Stimulated activated naive CD8-positive, alpha-beta T cell treated with anti-CD3 and anti-CD28 coated beads, Interleukin-15, amount 100 ng/mL, for 72 hours (primary cell): ENCODE results near the gene C3orf80.
"Not testable (repeated sequence)": the region's sequence is repeated elsewhere in the genome, so short reads cannot be mapped to it uniquely, and the experiment has no call there.

Experiments used
- ATAC-seq: fragments of 150-1000 bp; cut with Tn5 transposase; 2 replicates; pipeline ENCODE4 v1.10.0; 2021; ENCODE audit warnings: mild to moderate bottlenecking, moderate library complexity
- DNase-seq, 2 donors: peaks; one replicate each; pipeline ENCODE4 v3.0.0; 2021 to 2022
- H3K27ac Mint-ChIP-seq, 2 donors: one replicate each; pipeline ENCODE4 v1.8.0; 2022; ENCODE audit warnings: mild to moderate bottlenecking in 2 of 2, mixed read lengths in 2 of 2, moderate library complexity in 2 of 2
- H3K27me3 Mint-ChIP-seq: one replicate; pipeline ENCODE4 v1.8.0; 2022; ENCODE audit warnings: mixed read lengths
- H3K4me1 Mint-ChIP-seq: one replicate; pipeline ENCODE4 v1.8.0; 2022; ENCODE audit warnings: mild to moderate bottlenecking, mixed read lengths
- H3K4me3 Mint-ChIP-seq, 2 donors: one replicate each; pipeline ENCODE4 v1.8.0; 2022; ENCODE audit warnings: mild to moderate bottlenecking in 2 of 2, mixed read lengths in 2 of 2, moderate library complexity in 1 of 2
- H3K9me3 Mint-ChIP-seq, 2 donors: one replicate each; pipeline ENCODE4 v1.8.0; 2022; ENCODE audit warnings: mixed read lengths in 2 of 2

C3orf80 gene

GRCh38 chr3:160240719-160241118 lies 15.5 kb downstream of the C3orf80 start:
- H3K9me3 Mint-ChIP-seq: peaks cover 0 to 15% of the 10 kb centered on the region in 2 donors
- not testable (repeated sequence) for DNase-seq, H3K27ac Mint-ChIP-seq, H3K4me3 Mint-ChIP-seq, ATAC-seq, H3K4me1 Mint-ChIP-seq
- peaks cover 40% of the 10 kb centered on the region for H3K27me3 Mint-ChIP-seq

- peaks cover 0 to 15% of the 10 kb centered on the region in 2 donors for H3K9me3 Mint-ChIP-seq
- ATAC-seq (no peak), DNase-seq (no peak)
- H3K4me3 Mint-ChIP-seq: no peak overlapping the region
- no peak overlapping the region for H3K27ac Mint-ChIP-seq
- H3K4me1 Mint-ChIP-seq: no peaks in the 10 kb centered on the region
- H3K27me3 Mint-ChIP-seq: peaks cover 19% of the 10 kb centered on the region
These were observed 20.1 kb downstream of the C3orf80 start for GRCh38 chr3:160245261-160245800.

- peaks cover 8% of the 10 kb centered on the region for H3K27me3 Mint-ChIP-seq
- peak overlapping the region in 1 of 2 donors; percentile 67 for H3K27ac Mint-ChIP-seq
- DNase-seq (no peak), ATAC-seq (no peak)
- no peak overlapping the region for H3K4me3 Mint-ChIP-seq
- H3K4me1 Mint-ChIP-seq: no peaks in the 10 kb centered on the region
- peaks cover 0 to 15% of the 10 kb centered on the region in 2 donors for H3K9me3 Mint-ChIP-seq
These were observed 22.5 kb downstream of the C3orf80 start for GRCh38 chr3:160247766-160248165.

GRCh38 chr3:160253298-160253697 lies 28.1 kb downstream of the C3orf80 start:
- ATAC-seq: no peak
- Mint-ChIP-seq H3K9me3 (no peaks in the 10 kb centered on the region), H3K4me1 (no peaks in the 10 kb centered on the region)

GRCh38 chr3:160257606-160258005 lies 32.4 kb downstream of the C3orf80 start:
- no peak for DNase-seq
- H3K4me3 Mint-ChIP-seq: no peak overlapping the region
- H3K27ac Mint-ChIP-seq: no peak overlapping the region
- ATAC-seq: no peak
- no peaks in the 10 kb centered on the region for H3K27me3 Mint-ChIP-seq
- no peaks in the 10 kb centered on the region for H3K9me3 Mint-ChIP-seq
- H3K4me1 Mint-ChIP-seq: no peaks in the 10 kb centered on the region

More at GRCh38 chr3:160253298-160253697, 28.1 kb downstream of the C3orf80 start:
- Mint-ChIP-seq H3K4me3 (no peak overlapping the region), H3K27ac (no peak overlapping the region), H3K27me3 (no peaks in the 10 kb centered on the region)
- no peak for DNase-seq

GRCh38 chr3:160259589-160259988 lies 34.4 kb downstream of the C3orf80 start:
- Mint-ChIP-seq H3K4me1 (no peaks in the 10 kb centered on the region), H3K27me3 (no peaks in the 10 kb centered on the region), H3K9me3 (no peaks in the 10 kb centered on the region), H3K27ac (no peak overlapping the region), H3K4me3 (no peak overlapping the region)
- DNase-seq (no peak), ATAC-seq (no peak)

- H3K27ac Mint-ChIP-seq: peak overlapping the region in 1 of 2 donors; percentile 29
- DNase-seq (no peak), ATAC-seq (no peak)
- H3K4me1 Mint-ChIP-seq: no peaks in the 10 kb centered on the region
- no peaks in the 10 kb centered on the region for H3K27me3 Mint-ChIP-seq
- H3K9me3 Mint-ChIP-seq: no peaks in the 10 kb centered on the region
- H3K4me3 Mint-ChIP-seq: no peak overlapping the region
These were observed 35.5 kb downstream of the C3orf80 start for GRCh38 chr3:160260587-160261270.

GRCh38 chr3:160265088-160265487 lies 39.9 kb downstream of the C3orf80 start:
- no peaks in the 10 kb centered on the region for H3K27me3 Mint-ChIP-seq
- ATAC-seq (no peak), DNase-seq (no peak)
- H3K27ac Mint-ChIP-seq: no peak overlapping the region
- H3K4me1 Mint-ChIP-seq: no peaks in the 10 kb centered on the region
- H3K4me3 Mint-ChIP-seq: no peak overlapping the region
- H3K9me3 Mint-ChIP-seq: no peaks in the 10 kb centered on the region
